NCI-H446 treated with DMSO at 0.1 percent for 48 hours (cell line): Measurements from ENCODE around the gene TULP1.

ENCODE experiments used
- DNase-seq: peaks from one replicate; lab custom pipeline; 2025; lab: John Stamatoyannopoulos, UW

Gene TULP1

GRCh38 chr6:35496841-35497570 lies 15.7 kb downstream of the TULP1 start, which contains the start of gene TEAD3:
TEAD3 (minus strand) TSS chr6:35497079.
- DNase-seq, result no peak

GRCh38 chr6:35496036-35496840 lies 16.5 kb downstream of the TULP1 start:
- DNase-seq, result no peak

- DNase-seq, result no peak
Observed at GRCh38 chr6:35495258-35496035, 17.2 kb downstream of the TULP1 start.

- DNase-seq, result no peak
Observed at GRCh38 chr6:35494161-35494563, 18.5 kb downstream of the TULP1 start.

GRCh38 chr6:35493307-35493983 lies 19.3 kb downstream of the TULP1 start:
- no peak for DNase-seq

- no peak for DNase-seq
Observed at GRCh38 chr6:35492974-35493284, 19.8 kb downstream of the TULP1 start.

- no peak for DNase-seq
Observed at GRCh38 chr6:35492258-35492973, 20.3 kb downstream of the TULP1 start.

GRCh38 chr6:35491558-35492257 lies 21.0 kb downstream of the TULP1 start:
- DNase-seq, result no peak

GRCh38 chr6:35490821-35491557 lies 21.7 kb downstream of the TULP1 start:
- DNase-seq, result no peak

- DNase-seq, result peak; percentile 52
Observed at GRCh38 chr6:35489995-35490791, 22.5 kb downstream of the TULP1 start.

- peak; percentile 66 for DNase-seq
Observed at GRCh38 chr6:35489066-35489465, 23.6 kb downstream of the TULP1 start.

- no peak for DNase-seq
Observed at GRCh38 chr6:35488517-35488862, 24.2 kb downstream of the TULP1 start.

- DNase-seq, result no peak
Observed at GRCh38 chr6:35487658-35488516, 24.8 kb downstream of the TULP1 start.

GRCh38 chr6:35486005-35486925 lies 26.4 kb downstream of the TULP1 start:
- no peak for DNase-seq

GRCh38 chr6:35485402-35485877 lies 27.3 kb downstream of the TULP1 start:
- DNase-seq, result no peak

- no peak for DNase-seq
Observed at GRCh38 chr6:35484921-35485392, 27.7 kb downstream of the TULP1 start.
